ENCODE data around the gene RPN2. TPM values are rescaled to one million over a fixed set of nuclear protein-coding genes. Genes with fewer than 3 reads are reported as not detected.

RPN2 gene
- total and polyA plus RNA-seq, 9 of the 15 experiments (the other 6 are each of a cell fraction or from before 2014, with no cell fraction given) = 168 to 548 (median 325) TPM

DNA sequence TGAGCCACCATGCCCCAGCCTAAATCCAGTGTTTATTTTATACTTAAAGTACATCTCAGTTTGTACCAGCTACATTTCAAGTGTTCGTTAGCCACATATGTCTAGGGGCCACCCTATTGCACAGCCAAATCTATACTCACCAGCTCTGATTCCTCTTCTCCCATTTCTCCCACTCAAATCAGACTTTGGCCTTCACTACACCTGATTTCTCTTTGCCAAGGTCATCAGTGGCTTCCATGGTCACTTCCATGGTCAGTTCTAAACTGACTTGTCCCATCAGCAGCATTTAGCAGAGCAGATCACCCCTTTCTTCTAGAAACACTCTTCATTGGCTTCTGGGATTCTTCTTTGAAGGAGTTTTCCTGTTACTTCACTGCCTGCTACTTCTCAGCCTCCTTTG lies 68.4 kb downstream of the RPN2 start:
- Histone ChIP-seq H3K4me3 (no peak overlapping the region), H3K4me1 (replicated peaks in 1 of 2; ENCODE audit: control insufficient read depth in 2 of 2, insufficient read depth in 2 of 2, low read length in 2 of 2) (no peaks in the 10 kb centered on the region), H3K27ac (ENCODE audit: extremely low read depth, low read depth, low read length) (no peak overlapping the region), H3K79me2 (ENCODE audit: control insufficient read depth, insufficient read depth, low read length) (no peaks in the 10 kb centered on the region), H3K36me3 (ENCODE audit: control insufficient read depth, insufficient read depth, low read length) (peaks cover 14% of the 10 kb centered on the region; the same call in 2 of the 3 replicates), H3K9me3 (replicated peaks; ENCODE audit: control insufficient read depth, insufficient read depth, low read depth, low read length) (no peaks in the 10 kb centered on the region), H4K20me1 (replicated peaks; ENCODE audit: control insufficient read depth, insufficient read depth, low read length) (no peaks in the 10 kb centered on the region), H3K9me1 (ENCODE audit: control insufficient read depth, insufficient read depth, low read length) (no peaks in the 10 kb centered on the region), H3K4me2 (ENCODE audit: insufficient read depth, low read length) (no peak overlapping the region), H3K9ac (ENCODE audit: insufficient read depth in 1 of 2, low read depth in 2 of 2, low read length in 2 of 2) (no peak overlapping the region), H3K27me3 (ENCODE audit: control insufficient read depth in 2 of 2, insufficient read depth in 2 of 2, low read length in 2 of 2) (peaks cover 4 to 16% of the 10 kb centered on the region in 2 experiments; a peak in 4 of 5 replicates), H2AFZ (ENCODE audit: low read depth, low read length) (no peak overlapping the region)
- no TSS peak for BruUV-seq (replicated peaks)
- WGBS (ENCODE audit: insufficient coverage, low coverage, missing lambda C conversion rate) = 55% methylated on average over 1 of the region's 1 CpG
- no peak for DNase-seq (ENCODE audit: extremely low read depth in 1 of 4, low spot score in 3 of 4)
- TF ChIP-seq CREB3 (tag; conservative IDR thresholded peaks at IDR 0.05; ENCODE audit: low read depth) (no peak), KLF13 (tag; IDR thresholded peaks at IDR 0.05; ENCODE audit: borderline replicate concordance, low read depth) (no peak), GATA2 (CRISPR knock-in tag; IDR thresholded peaks at IDR 0.05) (no peak), JUND (IDR thresholded peaks at IDR 0.05; ENCODE audit: borderline replicate concordance, low read depth, low read length) (no peak), JUND (tag; IDR thresholded peaks at IDR 0.05; ENCODE audit: borderline replicate concordance, low read depth, low read length) (no peak), PYGO2 (tag; IDR thresholded peaks at IDR 0.05) (no peak), SRSF3 (IDR thresholded peaks at IDR 0.05; ENCODE audit: insufficient read depth, low read length) (no peak), EHMT2 (IDR thresholded peaks at IDR 0.05) (no peak), NELFE (IDR thresholded peaks at IDR 0.05; ENCODE audit: insufficient read depth, insufficient read length) (no peak), PHF20 (IDR thresholded peaks at IDR 0.05; ENCODE audit: partially characterized antibody) (no peak), NCOA6 (IDR thresholded peaks at IDR 0.05) (no peak)
- no peak for ATAC-seq
- POLR2A ChIA-PET = interaction anchor here (0.9 to 1.3 kb wide), 2 partner anchors 15 to 19 kb away, joined by 3 to 5 read pairs; no protein-coding TSS in a partner anchor
- CTCF ChIA-PET (ENCODE audit: low intra/inter-chr PET ratio) = no interaction called here
- intact Hi-C loops (cut with micrococcal nuclease) (no loop called here), in situ Hi-C loops (cut with MboI) (no loop called here)
- FAIRE-seq = no peak
